Activated T-helper 1 cell treated with anti-CD3 and anti-CD28 coated beads, Interleukin-12 subunit alpha, Interleukin-12 subunit beta, Interleukin-2, Interleukin-4 antibody, amounts not matched to agents 30 ng/mL and 10 ng/mL and 1 ng/mL, durations not matched to agents 14 hours and 24 hours and 36 hours (primary cell): Measurements from ENCODE around the gene ALG9. TPM values are rescaled to one million over a fixed set of nuclear protein-coding genes. Genes with fewer than 3 reads are reported as not detected.
A peak's percentile ranks its signal among the peaks of the same experiment; 100 is the strongest.

ENCODE experiments used
- DNase-seq: peaks from one replicate; pipeline ENCODE4 v3.0.0; 2021; ENCODE audit warnings: low spot score
- H3K27ac Mint-ChIP-seq: one replicate; pipeline ENCODE4 v1.8.0; 2021; ENCODE audit warnings: mild to moderate bottlenecking, mixed read lengths
- H3K27me3 Mint-ChIP-seq: one replicate; pipeline ENCODE4 v1.8.0; 2022; ENCODE audit warnings: mild to moderate bottlenecking, moderate library complexity, mixed read lengths; ENCODE audit not compliant: insufficient read depth
- H3K36me3 Mint-ChIP-seq: one replicate; pipeline ENCODE4 v1.8.0; 2021; ENCODE audit warnings: low read depth, mixed read lengths
- H3K4me1 Mint-ChIP-seq: one replicate; pipeline ENCODE4 v1.8.0; 2021; ENCODE audit warnings: low read depth, mixed read lengths
- H3K4me3 Mint-ChIP-seq: one replicate; pipeline ENCODE4 v1.8.0; 2021; ENCODE audit warnings: mild to moderate bottlenecking, moderate library complexity, mixed read lengths
- H3K9me3 Mint-ChIP-seq: one replicate; pipeline ENCODE4 v1.8.0; 2021; ENCODE audit warnings: mixed read lengths
- intact Hi-C: fragments of 100-400 bp; cut with micrococcal nuclease; formaldehyde crosslinking; loops from one replicate; pipeline ENCODE4 v1.15.1; 2024
- total RNA-seq: library from RNA; stranded (reverse); gene quantifications from 2 replicates; pipeline ENCODE4 v1.2.3, GENCODE V29; 2022

The ALG9 gene, protein sequence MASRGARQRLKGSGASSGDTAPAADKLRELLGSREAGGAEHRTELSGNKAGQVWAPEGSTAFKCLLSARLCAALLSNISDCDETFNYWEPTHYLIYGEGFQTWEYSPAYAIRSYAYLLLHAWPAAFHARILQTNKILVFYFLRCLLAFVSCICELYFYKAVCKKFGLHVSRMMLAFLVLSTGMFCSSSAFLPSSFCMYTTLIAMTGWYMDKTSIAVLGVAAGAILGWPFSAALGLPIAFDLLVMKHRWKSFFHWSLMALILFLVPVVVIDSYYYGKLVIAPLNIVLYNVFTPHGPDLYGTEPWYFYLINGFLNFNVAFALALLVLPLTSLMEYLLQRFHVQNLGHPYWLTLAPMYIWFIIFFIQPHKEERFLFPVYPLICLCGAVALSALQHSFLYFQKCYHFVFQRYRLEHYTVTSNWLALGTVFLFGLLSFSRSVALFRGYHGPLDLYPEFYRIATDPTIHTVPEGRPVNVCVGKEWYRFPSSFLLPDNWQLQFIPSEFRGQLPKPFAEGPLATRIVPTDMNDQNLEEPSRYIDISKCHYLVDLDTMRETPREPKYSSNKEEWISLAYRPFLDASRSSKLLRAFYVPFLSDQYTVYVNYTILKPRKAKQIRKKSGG
- total RNA-seq = 29.3 and 31.8 TPM in 2 replicates

DNA sequence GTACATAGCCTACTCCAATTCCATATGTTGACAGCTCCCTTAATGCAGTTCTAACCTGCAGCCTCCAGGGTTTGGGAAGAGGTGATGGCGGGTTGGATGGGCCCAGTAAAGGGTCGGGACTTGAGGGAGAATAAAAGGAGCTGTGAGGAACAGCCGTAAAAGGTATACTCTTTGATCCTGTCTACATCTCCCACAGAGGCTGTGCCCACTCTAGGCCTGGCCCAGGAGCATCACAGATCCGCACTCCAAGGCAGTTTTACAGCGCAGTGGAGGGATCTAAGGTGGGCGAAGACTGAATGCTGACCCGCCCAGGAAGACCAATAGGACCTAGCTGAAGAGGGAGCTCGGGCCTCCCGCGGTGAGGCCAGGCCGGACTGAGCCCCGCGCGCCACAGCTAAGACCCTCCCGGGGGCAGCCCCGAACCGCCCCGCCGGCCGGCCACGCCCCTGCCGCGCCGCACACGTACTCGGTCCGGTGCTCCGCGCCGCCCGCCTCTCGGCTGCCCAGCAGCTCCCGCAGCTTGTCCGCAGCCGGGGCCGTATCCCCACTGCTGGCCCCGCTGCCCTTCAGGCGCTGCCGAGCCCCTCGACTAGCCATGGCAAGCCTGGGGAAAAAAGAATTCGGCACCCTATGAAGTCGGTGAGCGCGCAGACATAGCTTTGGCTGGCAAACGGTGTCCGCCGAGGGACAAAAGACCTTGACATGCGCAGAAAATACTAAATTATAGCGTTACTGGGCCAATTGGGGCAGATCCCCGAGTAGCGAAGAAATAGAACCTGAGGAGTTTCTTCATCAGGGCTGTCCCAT, at the start of gene ALG9:
Gene ALG9 (minus strand): TSS at position 696 of the 807 bp plus-strand sequence. CDS start 99 bp downstream, at position 597.
- H3K9me3 Mint-ChIP-seq = no peaks in the 10 kb centered on the region
- intact Hi-C loops = loop anchor here (1.0 to 10.0 kb wide), 10 partner anchors 8 to 414 kb away; partner anchors contain the start of genes CFAP68, DLAT, FDXACB1 and NKAPD1

DNA sequence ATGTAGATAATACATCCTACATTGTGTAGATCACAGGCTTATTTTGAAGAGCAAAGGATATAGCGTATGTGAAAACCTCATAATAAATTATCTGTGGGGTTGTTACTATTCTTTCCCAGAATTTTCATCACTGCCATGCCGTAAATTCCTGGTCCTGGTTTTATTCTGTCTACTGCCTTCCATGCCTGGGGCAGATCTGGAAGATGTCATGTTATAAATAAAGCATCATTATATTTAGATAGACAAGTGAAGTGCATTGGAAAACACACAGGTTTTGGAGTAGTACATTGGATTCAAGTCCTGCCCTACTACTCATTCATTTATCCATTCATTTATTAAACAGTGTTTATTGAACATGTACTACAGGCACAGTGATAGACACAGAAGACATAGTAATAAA, 49.5 kb upstream of the ALG9 start:
- H3K27me3 Mint-ChIP-seq = peaks cover 25% of the 10 kb centered on the region
- H3K4me3 Mint-ChIP-seq = no peak overlapping the region
- H3K27ac Mint-ChIP-seq = no peak overlapping the region
- H3K4me1 Mint-ChIP-seq = peaks cover 4% of the 10 kb centered on the region
- intact Hi-C loops = loop anchor here (2.0 kb wide), 1 partner anchor 22 kb away; no protein-coding TSS in a partner anchor
- H3K9me3 Mint-ChIP-seq = no peaks in the 10 kb centered on the region
- DNase-seq = no peak
- no peaks in the 10 kb centered on the region for H3K36me3 Mint-ChIP-seq

More for the DNA sequence above, at the start of gene ALG9:
- peaks cover 33% of the 10 kb centered on the region for H3K36me3 Mint-ChIP-seq
- peaks cover 32% of the 10 kb centered on the region for H3K4me1 Mint-ChIP-seq
- peak within 1 kb of the TSS; percentile 89 for H3K4me3 Mint-ChIP-seq
- H3K27me3 Mint-ChIP-seq = no peaks in the 10 kb centered on the region
- peak within 1 kb of the TSS; percentile 90 for H3K27ac Mint-ChIP-seq
- peak; percentile 85 for DNase-seq

DNA sequence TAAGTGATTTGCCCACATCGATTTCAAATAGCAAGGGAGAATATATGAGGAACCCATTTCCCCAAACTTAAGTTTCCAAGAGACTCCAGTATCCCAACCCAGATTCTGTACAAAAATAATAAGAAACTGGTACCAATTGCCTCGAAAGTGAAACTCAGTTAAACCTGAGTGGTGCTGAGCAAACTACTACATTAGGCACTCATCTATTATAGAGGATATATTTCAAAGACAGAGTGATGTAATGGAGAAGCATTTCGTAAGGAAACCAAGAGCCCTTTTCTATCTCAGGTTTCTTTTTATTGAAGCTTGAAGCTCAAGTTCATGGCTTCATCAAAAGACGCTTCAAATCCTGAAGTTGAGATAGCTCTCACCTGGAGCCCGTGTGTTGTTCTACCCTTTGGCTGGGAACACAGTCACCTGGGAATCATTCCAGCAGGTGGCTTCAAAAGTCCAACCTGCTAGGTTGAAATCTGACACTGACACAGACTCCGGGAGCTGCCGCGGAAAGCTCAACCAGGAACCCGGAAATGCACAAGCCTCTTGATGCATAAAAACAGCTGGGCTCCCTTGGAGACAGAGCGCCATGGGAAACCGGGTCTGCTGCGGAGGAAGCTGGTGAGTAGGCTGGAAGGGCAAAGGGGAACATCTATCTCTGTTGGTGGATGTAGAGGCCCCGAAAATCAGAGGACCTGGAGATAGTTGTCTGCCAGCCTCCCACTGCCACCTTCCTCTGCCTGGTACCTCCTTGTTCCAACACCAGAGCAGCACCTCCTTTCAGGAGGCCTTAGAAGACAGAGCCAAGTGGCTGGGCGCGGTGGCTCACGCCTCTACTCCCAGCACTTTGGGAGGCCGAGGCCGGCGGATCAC, 47.2 kb upstream of the ALG9 start, which contains the start of gene C11orf52:
Gene C11orf52 (plus strand): TSS at position 524 of the 867 bp plus-strand sequence. CDS start 60 bp downstream, at position 584.
- Mint-ChIP-seq H3K9me3 (no peaks in the 10 kb centered on the region), H3K27me3 (peaks cover 36% of the 10 kb centered on the region), H3K4me3 (no peak within 1 kb of the TSS), H3K27ac (no peak within 1 kb of the TSS), H3K36me3 (no peaks in the 10 kb centered on the region), H3K4me1 (no peaks in the 10 kb centered on the region)
- DNase-seq = no peak
- intact Hi-C loops = no loop called here

DNA sequence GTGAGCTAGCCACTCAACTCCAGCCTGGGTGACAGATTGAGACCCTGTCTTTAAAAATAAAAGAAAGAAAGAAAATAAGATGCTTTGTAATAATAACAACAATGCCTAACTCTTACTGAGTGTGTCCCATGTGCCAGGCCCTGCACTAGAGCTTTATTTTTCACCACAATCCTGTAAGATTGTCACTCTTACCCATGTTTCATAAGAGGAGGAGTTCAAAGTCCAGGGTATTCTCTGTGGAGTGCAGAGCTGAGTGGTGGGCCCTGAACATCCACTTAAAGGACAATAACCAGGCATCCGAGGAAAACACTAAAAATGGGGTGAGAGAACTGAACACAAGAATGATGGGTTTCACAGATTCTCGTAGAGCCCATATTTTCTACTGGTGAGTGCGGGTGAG, 46.4 kb upstream of the ALG9 start:
- H3K27ac Mint-ChIP-seq = no peak overlapping the region
- H3K4me1 Mint-ChIP-seq = no peaks in the 10 kb centered on the region
- no peak for DNase-seq
- H3K27me3 Mint-ChIP-seq = peaks cover 34% of the 10 kb centered on the region
- intact Hi-C loops = no loop called here
- no peak overlapping the region for H3K4me3 Mint-ChIP-seq
- H3K36me3 Mint-ChIP-seq = no peaks in the 10 kb centered on the region
- H3K9me3 Mint-ChIP-seq = no peaks in the 10 kb centered on the region

DNA sequence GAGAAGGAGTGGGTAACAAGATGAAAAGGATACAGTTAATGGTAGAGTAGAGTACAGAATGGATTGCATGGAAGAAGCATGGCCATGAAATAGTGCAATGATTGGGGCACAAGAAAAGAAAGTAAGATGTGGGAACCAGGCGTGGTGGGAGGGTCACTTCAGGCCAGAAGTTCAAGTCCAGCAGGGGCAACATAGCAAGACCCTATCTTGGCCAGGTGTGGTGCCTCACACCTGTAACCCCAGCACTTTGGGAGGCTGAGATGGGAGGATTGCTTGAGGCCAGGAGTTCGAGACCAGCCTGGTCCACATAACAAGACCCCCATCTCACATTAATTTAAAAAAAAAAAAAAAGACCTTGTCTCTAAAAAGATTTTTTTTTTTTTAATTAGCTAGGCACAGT, 45.9 kb upstream of the ALG9 start:
- H3K27ac Mint-ChIP-seq = no peak overlapping the region
- DNase-seq = no peak
- H3K4me3 Mint-ChIP-seq = no peak overlapping the region
- H3K4me1 Mint-ChIP-seq = no peaks in the 10 kb centered on the region
- H3K36me3 Mint-ChIP-seq = no peaks in the 10 kb centered on the region
- intact Hi-C loops = no loop called here
- H3K9me3 Mint-ChIP-seq = no peaks in the 10 kb centered on the region
- H3K27me3 Mint-ChIP-seq = peaks cover 33% of the 10 kb centered on the region

DNA sequence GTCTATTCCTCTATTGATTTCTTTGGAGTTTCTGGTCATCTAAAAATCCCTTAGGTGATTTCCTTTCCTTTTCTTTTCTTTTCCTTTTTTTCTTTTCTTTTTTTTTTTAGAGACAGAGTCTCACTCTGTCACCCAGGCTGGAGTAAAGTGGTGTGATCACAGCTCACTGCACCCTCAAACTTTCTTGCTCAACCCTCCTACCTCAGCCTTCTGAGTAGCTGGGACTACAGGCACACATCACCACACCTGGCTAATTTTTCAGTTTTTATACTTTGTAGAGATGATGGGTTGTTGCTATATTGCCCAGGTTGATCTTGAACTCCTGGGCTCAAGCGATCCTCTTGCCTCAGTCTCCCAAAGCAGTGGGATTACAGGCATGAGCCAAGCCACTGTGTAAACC, 45.4 kb upstream of the ALG9 start:
- intact Hi-C loops = no loop called here
- Mint-ChIP-seq H3K36me3 (no peaks in the 10 kb centered on the region), H3K27ac (no peak overlapping the region), H3K4me1 (no peaks in the 10 kb centered on the region), H3K4me3 (no peak overlapping the region), H3K27me3 (peaks cover 35% of the 10 kb centered on the region), H3K9me3 (no peaks in the 10 kb centered on the region)
- DNase-seq = no peak

DNA sequence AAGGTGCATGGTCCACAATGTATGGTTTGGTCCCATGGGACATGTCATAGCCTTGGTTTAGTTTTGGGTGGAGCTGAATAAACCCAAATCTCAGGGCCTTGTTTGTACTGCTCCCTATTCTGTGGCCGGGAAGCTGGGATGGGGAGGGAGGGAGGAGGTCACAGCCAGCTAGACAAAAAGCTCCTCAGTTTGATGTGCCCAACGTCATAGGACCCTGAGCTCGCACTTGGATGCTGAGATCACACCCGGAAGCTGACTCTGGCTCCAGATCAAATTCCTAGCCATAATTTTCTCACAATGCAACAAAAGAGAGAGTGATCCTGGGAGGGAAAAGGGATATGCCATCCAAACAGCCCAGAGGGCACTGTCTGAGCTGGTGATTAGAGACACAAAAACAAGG, 42.6 kb upstream of the ALG9 start:
- no peak overlapping the region for H3K4me3 Mint-ChIP-seq

DNA sequence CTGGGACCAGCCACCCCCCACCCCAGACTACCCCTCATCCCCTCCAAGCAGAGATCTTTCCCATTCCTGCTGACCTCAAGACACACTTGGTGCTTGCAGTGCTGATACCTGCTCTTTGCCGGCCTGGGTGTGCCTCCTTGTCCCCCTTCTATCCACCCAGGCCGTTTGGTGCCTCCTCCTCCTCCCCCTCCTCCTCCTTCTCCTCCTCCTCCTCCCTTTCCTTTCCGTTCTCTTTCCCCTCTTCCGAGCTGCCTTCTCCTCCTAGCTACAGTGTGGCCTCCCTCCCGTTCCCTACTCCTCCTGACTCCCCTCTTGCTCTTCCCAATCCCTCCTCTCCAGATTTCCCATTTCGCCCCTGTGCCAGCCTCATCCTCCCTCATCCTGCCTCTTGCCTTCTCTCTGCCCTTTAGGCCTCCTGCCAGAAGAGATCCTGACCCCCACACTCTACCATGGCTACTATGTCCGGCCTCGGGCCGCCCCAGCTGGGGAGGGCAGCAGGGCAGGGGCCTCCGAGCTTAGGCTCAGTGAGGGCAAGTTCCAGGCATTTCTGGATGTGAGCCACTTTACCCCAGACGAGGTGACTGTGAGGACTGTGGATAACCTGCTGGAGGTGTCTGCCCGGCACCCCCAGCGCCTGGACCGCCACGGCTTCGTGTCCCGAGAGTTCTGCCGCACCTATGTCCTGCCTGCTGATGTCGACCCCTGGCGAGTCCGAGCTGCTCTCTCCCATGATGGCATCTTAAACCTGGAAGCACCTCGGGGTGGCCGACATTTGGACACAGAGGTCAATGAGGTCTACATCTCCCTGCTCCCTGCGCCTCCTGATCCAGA, 41.9 kb upstream of the ALG9 start:
- intact Hi-C loops = no loop called here
- H3K27ac Mint-ChIP-seq = no peak overlapping the region

More for the DNA sequence above, 42.6 kb upstream of the ALG9 start:
- Mint-ChIP-seq H3K36me3 (no peaks in the 10 kb centered on the region), H3K27ac (no peak overlapping the region), H3K27me3 (peaks cover 47% of the 10 kb centered on the region), H3K9me3 (no peaks in the 10 kb centered on the region), H3K4me1 (no peaks in the 10 kb centered on the region)
- intact Hi-C loops = no loop called here
- no peak for DNase-seq

DNA sequence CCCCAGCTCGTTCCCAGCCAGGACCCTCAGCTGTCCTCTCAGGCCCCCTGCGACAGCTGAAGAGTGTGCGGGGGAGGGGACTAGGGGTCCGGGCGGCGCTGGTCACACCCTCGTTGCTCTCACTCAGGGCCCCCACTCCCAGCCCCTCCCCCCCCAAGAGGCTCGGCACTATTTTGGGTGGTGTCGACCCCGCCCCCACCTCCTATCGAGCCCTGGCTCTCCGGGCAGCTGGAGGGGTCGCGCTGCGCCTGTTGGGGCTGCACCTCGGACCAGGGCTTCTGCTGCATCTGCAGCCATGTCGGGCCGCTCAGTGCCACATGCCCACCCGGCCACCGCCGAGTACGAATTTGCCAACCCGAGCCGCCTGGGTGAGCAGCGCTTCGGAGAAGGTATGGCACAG, 41.2 kb upstream of the ALG9 start, which contains the start of gene HSPB2:
Gene HSPB2 (plus strand): TSS at position 200 of the 400 bp plus-strand sequence. CDS start 96 bp downstream, at position 296.
- intact Hi-C loops = no loop called here
- Mint-ChIP-seq H3K27me3 (peaks cover 47% of the 10 kb centered on the region), H3K36me3 (no peaks in the 10 kb centered on the region), H3K4me1 (no peaks in the 10 kb centered on the region), H3K27ac (no peak within 1 kb of the TSS), H3K9me3 (no peaks in the 10 kb centered on the region), H3K4me3 (no peak within 1 kb of the TSS)
- DNase-seq = no peak

More for the DNA sequence above, 41.9 kb upstream of the ALG9 start:
- Mint-ChIP-seq H3K9me3 (no peaks in the 10 kb centered on the region), H3K27me3 (peaks cover 47% of the 10 kb centered on the region), H3K4me3 (no peak overlapping the region), H3K36me3 (no peaks in the 10 kb centered on the region), H3K4me1 (no peaks in the 10 kb centered on the region)
- DNase-seq = no peak

DNA sequence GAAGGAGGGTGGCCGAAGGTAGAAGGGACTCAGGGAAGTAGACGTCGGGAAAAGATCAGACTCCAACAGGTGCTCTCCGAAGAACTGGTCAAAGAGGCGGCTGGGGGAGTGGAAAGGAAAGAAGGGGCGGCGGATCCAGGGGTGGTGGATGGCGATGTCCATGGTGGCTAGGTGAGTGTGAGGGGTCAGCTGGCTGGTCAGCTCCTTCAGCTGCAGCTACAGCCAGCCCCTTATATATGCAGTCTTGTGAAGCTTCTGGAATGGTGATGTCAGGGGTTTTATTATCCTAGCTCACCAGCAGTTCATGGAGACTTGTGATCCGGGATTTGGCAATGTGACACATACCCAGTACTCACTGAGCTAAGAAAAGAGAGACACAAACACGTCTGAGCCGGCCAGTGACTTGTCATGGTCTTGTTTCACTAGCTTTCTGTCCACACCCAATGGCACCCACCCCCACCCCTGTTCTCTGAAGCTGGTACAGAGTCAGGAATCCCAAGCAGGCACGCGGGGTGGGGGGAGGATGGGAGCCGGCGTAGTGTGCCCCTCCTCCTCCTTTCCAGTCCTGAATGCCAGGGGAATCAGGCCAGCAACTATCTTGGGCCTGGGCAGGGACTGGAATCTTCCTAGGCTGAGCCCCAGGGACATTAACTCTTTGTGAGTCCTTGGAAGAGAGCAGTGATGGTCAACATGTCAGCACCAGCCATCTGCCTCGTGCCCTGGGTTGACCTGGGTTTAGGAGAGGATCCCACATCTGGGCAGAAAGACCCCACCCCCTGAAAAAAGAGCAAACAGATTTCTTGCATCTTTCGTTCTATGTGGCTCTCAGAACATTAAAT, 40.4 kb upstream of the ALG9 start, which contains the start of gene CRYAB:
Gene CRYAB (minus strand): TSS at position 208 of the 839 bp plus-strand sequence. CDS start 46 bp downstream, at position 162.
- intact Hi-C loops = no loop called here
- Mint-ChIP-seq H3K36me3 (no peaks in the 10 kb centered on the region), H3K27me3 (peaks cover 50% of the 10 kb centered on the region), H3K4me3 (no peak within 1 kb of the TSS), H3K27ac (no peak within 1 kb of the TSS), H3K9me3 (no peaks in the 10 kb centered on the region), H3K4me1 (no peaks in the 10 kb centered on the region)
- DNase-seq = no peak
